H1 (cell line): Measurements from ENCODE around the gene KIAA1143. TPM values are rescaled to one million over a fixed set of nuclear protein-coding genes. Genes with fewer than 3 reads are reported as not detected.

Experiments
- CTCF ChIA-PET: fragments of 300-600 bp; sonication (Branson Sonifier 250); formaldehyde crosslinking; loops from one replicate; lab custom pipeline; 2021; ENCODE audit not compliant: partially characterized antibody; lab: Charles Lee
- POLR2A ChIA-PET: fragments of 300-600 bp; sonication (Branson Sonifier 250); formaldehyde crosslinking; loops from one replicate; lab custom pipeline; 2021; ENCODE audit warnings: inconsistent platforms; ENCODE audit not compliant: partially characterized antibody; lab: Charles Lee
- DNase-seq, 2 experiments: peaks; one replicate each; pipeline versions ENCODE4 v3.0.0 to v3.0.0-alpha.2; 2010 to 2022; ENCODE audit warnings: low spot score in 2 of 2, low read depth in 1 of 2, mixed read lengths in 1 of 2
- FAIRE-seq: peaks from 2 replicates; lab custom pipeline; 2011; peaks lifted over from hg19 to GRCh38; lab: Jason Lieb, UNC
- H2AFZ ChIP-seq: 2 replicates; pipeline ENCODE4 v1.8.1; 2012; ENCODE audit warnings: low read length, inconsistent platforms
- H2AK5ac ChIP-seq: 2 replicates; pipeline ENCODE4 v1.6.1; 2013; ENCODE audit warnings: low read depth, low read length
- H2BK120ac ChIP-seq: replicated peaks from 2 replicates; pipeline ENCODE3; 2013; ENCODE audit warnings: low read depth, low read length, inconsistent platforms
- H2BK12ac ChIP-seq: 2 replicates; pipeline ENCODE4 v1.6.1; 2013; ENCODE audit warnings: low read depth, low read length
- H2BK15ac ChIP-seq: 2 replicates; pipeline ENCODE4 v1.6.1; 2013; ENCODE audit warnings: low read length
- H2BK20ac ChIP-seq: 2 replicates; pipeline ENCODE4 v1.6.1; 2013; ENCODE audit warnings: low read length
- H2BK5ac ChIP-seq: 2 replicates; pipeline ENCODE4 v1.6.1; 2013; ENCODE audit warnings: low read depth, low read length
- H3K14ac ChIP-seq: 2 replicates; pipeline ENCODE4 v1.6.1; 2013; ENCODE audit warnings: inconsistent platforms; ENCODE audit not compliant: insufficient read length
- H3K18ac ChIP-seq: 2 replicates; pipeline ENCODE4 v1.6.1; 2013; ENCODE audit warnings: low read length; ENCODE audit errors: extremely low read depth
- H3K23ac ChIP-seq: 2 replicates; pipeline ENCODE4 v1.6.1; 2013; ENCODE audit warnings: inconsistent platforms; ENCODE audit not compliant: insufficient read length
- H3K23me2 ChIP-seq: 2 replicates; pipeline ENCODE4 v1.6.1; 2013; ENCODE audit warnings: low read depth, low read length
- H3K27ac ChIP-seq: 2 replicates; pipeline ENCODE4 v1.6.1; 2011; ENCODE audit warnings: low read depth, low read length, inconsistent platforms
- H3K27me3 ChIP-seq, 4 experiments: replicated peaks in 1 of 4; 1 replicate in 1 of 4; 2 replicates in 3 of 4; pipeline versions ENCODE4 v1.6.1 to v1.8.1; 2011 to 2013; ENCODE audit warnings: low read length in 3 of 4, mild to moderate bottlenecking in 3 of 4, inconsistent platforms in 2 of 4, mixed read lengths in 2 of 4, moderate library complexity in 1 of 4; ENCODE audit not compliant: control insufficient read depth in 3 of 4, insufficient read depth in 3 of 4; ENCODE audit errors: extremely low read depth in 1 of 4
- H3K36me3 ChIP-seq, 4 experiments: 2 replicates each; pipeline versions ENCODE4 v1.6.1 to v1.8.1; 2011 to 2013; ENCODE audit warnings: mild to moderate bottlenecking in 4 of 4, low read length in 3 of 4, moderate library complexity in 2 of 4, control low read depth in 1 of 4, inconsistent platforms in 1 of 4; ENCODE audit not compliant: insufficient read depth in 4 of 4, control insufficient read depth in 2 of 4
- H3K4ac ChIP-seq: replicated peaks from 2 replicates; pipeline ENCODE3; 2013; ENCODE audit warnings: low read length, low read depth, mixed read lengths, inconsistent platforms; ENCODE audit not compliant: insufficient read length
- H3K4me1 ChIP-seq, 4 experiments: replicated peaks in 1 of 4; 1 replicate in 1 of 4; 2 replicates in 3 of 4; pipeline versions ENCODE4 v1.6.1 to v1.8.1; 2011 to 2013; ENCODE audit warnings: low read length in 3 of 4, inconsistent platforms in 2 of 4, mixed read lengths in 1 of 4; ENCODE audit not compliant: insufficient read depth in 4 of 4, control insufficient read depth in 3 of 4
- H3K4me2 ChIP-seq, 2 experiments: 2 replicates each; pipeline versions ENCODE4 v1.6.1 to v1.8.1; 2011 to 2013; ENCODE audit warnings: low read depth in 2 of 2, low read length in 2 of 2, control low read depth in 1 of 2, inconsistent platforms in 1 of 2, mild to moderate bottlenecking in 1 of 2; ENCODE audit not compliant: insufficient read depth in 1 of 2
- H3K4me3 ChIP-seq, 4 experiments: fragments of 200-600, 300-600 bp in 1 of 4; sonication (generic), shearing (Covaris generic), sonication (Bioruptor Twin) in 1 of 4; 2 replicates each; pipeline versions ENCODE4 v1.5.1 to v1.8.1; 2011 to 2016; ENCODE audit warnings: low read length in 4 of 4, low read depth in 3 of 4, control low read depth in 2 of 4, inconsistent platforms in 2 of 4, mild to moderate bottlenecking in 2 of 4, mixed read lengths in 1 of 4, moderate library complexity in 1 of 4; ENCODE audit not compliant: insufficient read depth in 2 of 4; ENCODE audit errors: extremely low read depth in 1 of 4
- H3K56ac ChIP-seq: replicated peaks from 2 replicates; pipeline ENCODE3; 2013; ENCODE audit warnings: low read depth, mild to moderate bottlenecking, mixed read lengths, low read length, inconsistent platforms; ENCODE audit not compliant: insufficient read length
- H3K79me1 ChIP-seq: 2 replicates; pipeline ENCODE4 v1.6.1; 2013; ENCODE audit warnings: low read depth, low read length, control low read depth
- H3K79me2 ChIP-seq, 2 experiments: 2 replicates each; pipeline versions ENCODE4 v1.6.1 to v1.8.1; 2012 to 2013; ENCODE audit warnings: low read length in 2 of 2, mild to moderate bottlenecking in 2 of 2, inconsistent platforms in 1 of 2; ENCODE audit not compliant: insufficient read depth in 2 of 2, control insufficient read depth in 1 of 2
- H3K9ac ChIP-seq, 4 experiments: replicated peaks in 1 of 4; 1 replicate in 1 of 4; 2 replicates in 3 of 4; pipeline versions ENCODE4 v1.6.1 to v1.8.1; 2011 to 2013; ENCODE audit warnings: low read depth in 3 of 4, low read length in 3 of 4, control low read depth in 2 of 4, mild to moderate bottlenecking in 2 of 4, moderate library complexity in 2 of 4, inconsistent platforms in 1 of 4; ENCODE audit errors: extremely low read depth in 1 of 4
- H3K9me3 ChIP-seq, 2 experiments: 2 replicates each; pipeline versions ENCODE4 v1.6.1 to v1.8.1; 2012 to 2013; ENCODE audit warnings: mild to moderate bottlenecking in 2 of 2, moderate library complexity in 2 of 2, control low read depth in 1 of 2, inconsistent platforms in 1 of 2, low read depth in 1 of 2, low read length in 1 of 2, mixed read lengths in 1 of 2; ENCODE audit not compliant: insufficient read depth in 2 of 2
- H4K20me1 ChIP-seq, 2 experiments: replicated peaks in 1 of 2; 2 replicates each; pipeline versions ENCODE3 to v1.8.1; 2011 to 2013; ENCODE audit warnings: inconsistent platforms in 2 of 2, low read length in 2 of 2, mild to moderate bottlenecking in 1 of 2; ENCODE audit not compliant: insufficient read depth in 2 of 2, control insufficient read depth in 1 of 2
- H4K5ac ChIP-seq: 2 replicates; pipeline ENCODE4 v1.6.1; 2013; ENCODE audit warnings: low read length, low read depth, mixed read lengths, inconsistent platforms; ENCODE audit not compliant: insufficient read length
- H4K8ac ChIP-seq: 2 replicates; pipeline ENCODE4 v1.8.0; 2013; ENCODE audit warnings: mild to moderate bottlenecking, moderate library complexity, low read length, inconsistent platforms; ENCODE audit not compliant: insufficient read depth; ENCODE audit errors: extremely low read depth
- H4K91ac ChIP-seq: replicated peaks from 2 replicates; pipeline ENCODE3; 2013; ENCODE audit warnings: low read length, mixed read lengths, inconsistent platforms; ENCODE audit not compliant: insufficient read length
- SP2 ChIP-seq: IDR thresholded peaks from 2 replicates; pipeline ENCODE4 v1.6.1; 2012; ENCODE audit warnings: mild to moderate bottlenecking, low read length, inconsistent platforms
- ZNF274 ChIP-seq: IDR thresholded peaks from 2 replicates; pipeline ENCODE4 v1.7.0; 2012; ENCODE audit warnings: low read length, borderline replicate concordance; ENCODE audit errors: extremely low read depth
- WGBS, 2 experiments: shearing (Covaris generic) in 1 of 2; methylation state at CpG; one replicate each; pipeline versions ENCODE4 v1.1.6 to v1.1.7; 2013 to 2015; ENCODE audit warnings: low lambda C conversion rate in 2 of 2, mixed read lengths in 2 of 2, inconsistent platforms in 1 of 2, low coverage in 1 of 2, missing lambda C conversion rate in 1 of 2; ENCODE audit not compliant: insufficient replicate concordance in 2 of 2, insufficient coverage in 1 of 2, insufficient read length in 1 of 2; ENCODE audit errors: extremely low coverage in 1 of 2, missing lambda C conversion rate in 1 of 2; 5-methylcytosine and 5-hydroxymethylcytosine counted together
- polyA plus RNA-seq, 7 experiments: library from polyadenylated mRNA; depleted of rRNA in 3 of 7; stranded (reverse) in 5 of 7; unstranded in 2 of 7; fragments of >200 nt in 5 of 7; fragments of 200-250 nt in 2 of 7; gene quantifications; 1 replicate in 5 of 7; 2 replicates in 1 of 7; 4 replicates in 1 of 7; pipeline versions ENCODE4 v1.2.1 to v1.2.3, GENCODE V29; 2011 to 2013; ENCODE audit warnings: missing spikeins in 2 of 7, mixed read lengths in 2 of 7
- total RNA-seq: library from RNA; stranded (reverse); fragmentation: NEBNext Ultra II Directional; extraction: Animal tissue kit (Norgen Biotek cat#: 25700); gene quantifications from 2 replicates; pipeline ENCODE4 v1.2.1, GENCODE V29; 2021

KIAA1143 gene
- total and polyA plus RNA-seq, 2 of the 8 experiments (the other 6 are each of a cell fraction or from before 2014, with no cell fraction given): 16.2 to 67.2 TPM

DNA sequence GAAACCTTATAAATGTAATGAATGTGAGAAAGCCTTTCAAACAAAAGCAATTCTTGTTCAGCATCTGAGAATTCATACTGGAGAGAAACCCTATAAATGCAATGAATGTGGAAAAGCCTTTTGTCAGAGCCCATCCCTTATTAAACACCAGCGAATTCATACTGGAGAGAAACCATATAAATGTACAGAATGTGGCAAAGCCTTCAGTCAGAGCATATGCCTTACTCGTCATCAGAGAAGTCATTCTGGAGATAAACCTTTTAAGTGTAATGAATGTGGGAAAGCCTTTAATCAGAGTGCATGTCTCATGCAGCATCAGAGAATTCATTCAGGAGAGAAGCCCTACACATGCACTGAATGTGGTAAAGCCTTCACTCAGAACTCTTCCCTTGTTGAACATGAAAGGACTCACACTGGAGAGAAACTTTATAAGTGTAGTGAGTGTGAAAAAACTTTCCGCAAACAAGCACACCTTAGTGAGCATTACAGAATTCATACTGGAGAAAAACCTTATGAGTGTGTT, 26.7 kb downstream of the KIAA1143 start:
- no peak overlapping the region for H3K18ac ChIP-seq
- H3K23me2 ChIP-seq: no peaks in the 10 kb centered on the region
- ChIA-PET POLR2A (no interaction called here), CTCF (interaction anchor here (1.8 kb wide), 1 partner anchor 13 kb away, joined by 4 read pairs; no protein-coding TSS in a partner anchor)
- no peak overlapping the region for H3K23ac ChIP-seq
- no peak overlapping the region for H3K56ac ChIP-seq
- H3K4me3 ChIP-seq: no peak overlapping the region
- no peak overlapping the region for H4K5ac ChIP-seq
- 92% methylated on average over 3 of the region's 3 CpGs; no CpG with 5 or more reads in 1 of the 2 experiments for WGBS, 2 experiments
- H2BK120ac ChIP-seq: no peak overlapping the region
- H3K79me2 ChIP-seq: no peaks in the 10 kb centered on the region
- no peak for DNase-seq
- H2BK15ac ChIP-seq: no peak overlapping the region
- no peaks in the 10 kb centered on the region for H3K27me3 ChIP-seq
- H4K91ac ChIP-seq: no peak overlapping the region
- H2AK5ac ChIP-seq: no peak overlapping the region
- H3K4ac ChIP-seq: no peak overlapping the region
- H3K9ac ChIP-seq: no peak overlapping the region
- peaks cover 4 to 50% (median 29%) of the 10 kb centered on the region in 4 experiments; a peak in 6 of 8 replicates for H3K36me3 ChIP-seq
- H3K79me1 ChIP-seq: no peaks in the 10 kb centered on the region
- no peak overlapping the region for H3K27ac ChIP-seq
- no peak overlapping the region for H2BK20ac ChIP-seq
- H2AFZ ChIP-seq: no peak overlapping the region
- H3K4me1 ChIP-seq: no peaks in the 10 kb centered on the region
- H3K4me2 ChIP-seq: no peak overlapping the region
- FAIRE-seq: no peak
- H4K20me1 ChIP-seq: no peaks in the 10 kb centered on the region
- H2BK12ac ChIP-seq: no peak overlapping the region
- no peak for TF ChIP-seq SP2
- TF ChIP-seq ZNF274: peak; percentile 93
- TF ChIP-seq, all 59 proteins: peak for 1
- Histone ChIP-seq H3K9me3 (peaks cover 64 to 66% of the 10 kb centered on the region in 2 experiments), H3K14ac (no peak overlapping the region), H4K8ac (no peak overlapping the region), H2BK5ac (no peak overlapping the region)
